OCI-M2 (cell line): Measurements from ENCODE around the gene DGCR8.
"Not testable (repeated sequence)": the region's sequence is repeated elsewhere in the genome, so short reads cannot be mapped to it uniquely, and the experiment has no call there.

ENCODE experiments used
- DNase-seq: peaks from one replicate; lab custom pipeline; 2025; ENCODE audit not compliant: unreplicated experiment; lab: John Stamatoyannopoulos, UW

Gene DGCR8

DNA sequence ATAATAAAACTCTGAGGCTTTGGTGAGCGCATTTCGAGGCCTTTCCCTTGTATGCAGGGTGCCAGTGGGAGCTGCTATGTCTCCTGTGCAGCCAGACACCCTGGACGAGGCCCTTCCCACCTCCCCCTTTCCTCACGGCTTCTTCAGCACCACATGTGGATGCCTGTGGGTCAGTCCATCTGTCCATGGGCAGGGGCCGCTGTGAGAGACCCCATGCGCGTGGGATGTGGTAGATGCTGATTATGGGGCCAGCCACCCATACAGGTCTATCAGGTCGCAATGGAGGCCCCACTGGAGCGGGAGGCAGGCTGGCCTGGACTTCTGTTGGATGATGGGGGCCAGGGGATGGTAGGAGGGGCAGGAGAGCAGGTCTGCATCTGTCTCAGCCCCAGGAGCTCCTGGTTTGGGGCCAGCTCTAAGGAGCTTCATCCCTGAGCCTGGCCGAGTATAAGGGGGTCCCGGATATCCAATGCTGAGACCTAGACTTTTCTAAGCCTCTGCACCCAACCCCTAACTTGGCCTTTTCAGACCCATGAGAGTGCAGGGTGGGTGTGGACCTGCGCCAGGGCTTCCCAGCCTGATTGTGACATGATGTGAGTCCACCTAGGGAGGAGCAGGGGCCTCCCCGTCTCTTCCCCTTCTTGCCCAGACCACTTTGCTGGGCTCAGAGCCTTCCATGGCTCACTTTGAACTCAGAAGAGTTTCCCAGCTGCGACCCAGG is 14.0 kb upstream of the DGCR8 start:
- no peak for DNase-seq

DNA sequence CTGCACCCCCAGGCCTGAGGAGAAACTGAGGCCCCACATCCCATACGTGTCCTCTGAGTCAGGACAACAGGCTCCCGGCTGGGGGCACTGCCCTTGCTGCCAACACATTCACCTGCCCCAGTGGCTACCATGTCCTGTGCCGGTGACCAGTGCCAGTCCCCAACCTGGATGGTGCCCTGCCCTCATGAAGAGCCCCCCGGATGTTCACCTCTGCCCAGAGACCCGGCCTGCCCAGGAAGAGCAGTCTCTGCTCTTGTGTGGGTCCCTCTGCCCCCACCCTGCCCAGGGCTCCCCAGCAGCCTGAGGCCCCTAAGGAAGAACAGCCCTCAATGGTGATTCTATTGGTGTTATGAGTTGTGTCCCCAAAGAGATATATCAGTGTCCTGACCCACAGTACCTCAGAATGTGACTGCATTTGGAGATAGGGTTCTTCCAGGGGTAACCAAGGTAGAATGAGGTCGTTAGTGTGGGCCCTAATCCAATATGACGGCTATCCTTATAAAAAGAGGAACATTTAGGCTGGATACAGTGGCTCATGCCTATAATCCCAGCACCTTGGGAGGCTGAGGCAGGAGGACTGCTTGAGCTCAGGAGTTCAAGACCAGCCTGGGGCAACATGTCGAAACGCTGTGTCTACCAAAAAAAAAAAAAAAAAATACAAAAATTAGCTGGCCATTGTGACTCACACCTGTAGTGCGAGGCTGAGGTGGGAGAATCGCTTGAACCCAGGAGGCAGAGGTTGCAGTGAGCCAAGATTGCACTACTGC is 13.2 kb upstream of the DGCR8 start:
- DNase-seq: no peak

- not testable (repeated sequence) for DNase-seq
These were observed 12.7 kb upstream of the DGCR8 start for GRCh38 chr22:20067384-20067682.

GRCh38 chr22:20068640-20069039 is 11.4 kb upstream of the DGCR8 start:
- DNase-seq: no peak

- no peak for DNase-seq
These were observed 10.6 kb upstream of the DGCR8 start for GRCh38 chr22:20069331-20070042.

DNA sequence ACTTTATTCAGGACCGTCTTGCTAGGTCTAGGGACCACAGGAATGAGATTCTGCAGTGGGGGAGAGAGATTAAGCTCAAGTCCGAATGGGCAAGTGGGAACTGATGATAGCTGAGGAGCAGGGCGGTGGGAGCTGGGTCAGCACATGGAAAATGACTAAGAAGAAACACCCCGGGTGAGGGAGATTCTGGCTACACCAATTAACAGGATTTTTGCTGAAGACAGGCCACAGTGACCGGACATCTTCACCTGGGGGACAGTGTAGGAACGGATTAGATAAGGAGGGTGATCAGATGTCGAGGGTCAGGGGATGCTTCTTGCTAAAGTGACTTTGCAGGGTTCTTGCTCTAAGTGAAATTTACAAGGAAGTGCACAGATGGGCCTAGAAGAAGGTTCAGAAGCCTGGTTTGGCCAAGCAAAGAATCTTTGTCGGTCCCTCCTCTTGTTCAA is 8.5 kb upstream of the DGCR8 start:
- no peak for DNase-seq

DNA sequence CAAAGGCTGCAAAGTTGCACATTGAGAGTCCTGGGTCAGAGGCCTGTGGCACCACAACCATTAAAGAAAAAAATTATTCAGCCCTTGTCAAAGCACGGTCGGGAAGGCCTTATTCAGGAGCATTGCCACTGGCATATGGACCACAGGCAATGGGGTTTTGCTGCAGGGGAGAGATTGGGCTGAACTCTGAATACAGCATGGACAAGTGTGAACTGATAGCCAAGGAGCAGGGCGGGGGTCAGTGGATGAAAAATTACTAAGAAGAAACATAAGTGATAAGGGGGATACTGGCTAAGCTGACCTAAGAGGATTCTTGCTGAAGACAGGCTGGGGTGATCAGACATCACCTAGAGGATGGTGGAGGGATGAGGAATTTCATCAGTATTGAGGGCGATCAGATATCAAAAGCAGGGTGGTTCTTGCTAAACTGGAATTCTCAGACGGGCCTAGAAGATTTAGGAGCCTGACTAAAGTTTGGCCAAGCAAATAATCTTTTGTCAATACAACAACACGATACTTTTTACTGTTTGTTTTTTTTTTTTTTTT is 3.3 kb upstream of the DGCR8 start:
- DNase-seq: no peak

GRCh38 chr22:20080445-20080775 is 369 bp downstream of the DGCR8 start:
- no peak for DNase-seq

DNA sequence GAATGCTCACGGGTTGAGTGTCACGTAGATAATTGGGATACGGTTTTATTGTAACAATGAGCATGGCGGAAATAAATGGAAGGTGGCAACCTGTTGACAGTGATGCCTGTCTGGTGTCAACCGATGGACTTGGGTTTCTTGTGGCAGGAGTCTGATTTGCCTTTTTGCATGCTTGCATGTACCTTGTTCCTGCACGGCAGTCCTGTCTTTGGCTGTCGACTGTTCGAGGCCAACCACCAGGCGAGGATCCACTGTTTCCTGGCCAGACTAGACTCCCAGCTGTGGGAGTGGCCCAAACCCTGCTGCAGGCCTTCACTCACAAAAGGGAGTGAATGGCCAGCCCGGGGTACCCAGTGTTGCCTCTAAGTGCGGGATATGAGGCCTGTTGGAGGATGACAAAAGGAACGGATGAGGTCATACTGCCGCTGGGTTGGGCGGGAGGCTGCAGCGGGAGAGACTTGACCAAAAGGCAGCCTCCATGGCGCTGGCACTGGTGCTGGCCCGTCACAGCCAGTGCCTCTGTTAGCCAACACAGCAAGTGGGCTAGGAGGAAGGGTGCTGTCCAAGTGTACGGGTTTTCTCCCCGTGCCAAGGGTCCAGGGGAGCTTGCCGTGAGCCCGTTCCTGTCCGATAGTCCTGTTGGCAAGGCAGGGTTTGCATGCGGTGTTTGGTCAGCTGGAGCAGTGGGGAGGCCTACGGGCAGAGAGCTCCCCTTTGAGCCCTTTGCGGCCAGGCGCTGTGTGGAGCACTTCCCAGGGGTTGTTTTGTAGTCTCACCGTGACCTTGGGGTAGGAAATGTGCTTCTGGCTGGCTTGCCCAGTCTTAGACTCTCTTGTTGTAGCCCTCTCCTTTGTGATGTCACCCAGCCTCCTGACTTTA is 974 bp downstream of the DGCR8 start:
- no peak for DNase-seq

DNA sequence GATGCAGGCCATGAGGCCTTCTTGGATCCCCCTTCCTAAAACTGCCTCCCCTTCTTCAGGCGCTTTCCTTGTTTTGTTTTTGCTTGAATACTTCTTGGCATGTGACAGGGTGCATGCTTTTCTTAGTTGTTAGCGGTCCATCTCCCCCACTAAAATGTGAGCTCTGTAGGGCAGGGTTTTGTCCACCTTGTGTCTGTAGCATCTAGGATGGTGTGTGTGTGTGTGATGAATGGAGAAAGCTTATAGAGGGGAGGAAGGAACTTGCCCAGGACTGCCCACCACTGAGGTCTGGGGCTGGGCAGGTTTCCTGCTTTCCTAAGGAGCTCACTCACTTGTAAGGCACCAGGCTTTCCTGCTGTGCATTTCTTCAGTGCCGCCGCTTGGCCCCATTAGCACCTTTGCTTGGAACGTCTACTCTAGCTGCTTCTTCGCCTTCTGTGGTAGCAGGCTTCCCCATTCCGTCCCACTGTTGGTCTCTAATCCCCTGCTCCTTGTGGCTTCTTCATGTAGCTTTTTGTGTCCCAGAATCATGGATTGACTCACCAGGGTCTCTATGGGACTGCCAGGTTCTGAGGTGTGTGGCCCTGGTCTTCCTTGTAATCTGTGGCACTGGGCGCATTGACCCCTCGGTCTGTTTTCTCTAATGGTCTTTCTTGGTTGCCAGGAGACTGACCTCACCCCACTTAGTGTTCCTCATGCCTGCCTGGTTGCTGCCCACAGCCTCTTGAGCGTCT is 3.3 kb downstream of the DGCR8 start:
- DNase-seq: no peak

DNA sequence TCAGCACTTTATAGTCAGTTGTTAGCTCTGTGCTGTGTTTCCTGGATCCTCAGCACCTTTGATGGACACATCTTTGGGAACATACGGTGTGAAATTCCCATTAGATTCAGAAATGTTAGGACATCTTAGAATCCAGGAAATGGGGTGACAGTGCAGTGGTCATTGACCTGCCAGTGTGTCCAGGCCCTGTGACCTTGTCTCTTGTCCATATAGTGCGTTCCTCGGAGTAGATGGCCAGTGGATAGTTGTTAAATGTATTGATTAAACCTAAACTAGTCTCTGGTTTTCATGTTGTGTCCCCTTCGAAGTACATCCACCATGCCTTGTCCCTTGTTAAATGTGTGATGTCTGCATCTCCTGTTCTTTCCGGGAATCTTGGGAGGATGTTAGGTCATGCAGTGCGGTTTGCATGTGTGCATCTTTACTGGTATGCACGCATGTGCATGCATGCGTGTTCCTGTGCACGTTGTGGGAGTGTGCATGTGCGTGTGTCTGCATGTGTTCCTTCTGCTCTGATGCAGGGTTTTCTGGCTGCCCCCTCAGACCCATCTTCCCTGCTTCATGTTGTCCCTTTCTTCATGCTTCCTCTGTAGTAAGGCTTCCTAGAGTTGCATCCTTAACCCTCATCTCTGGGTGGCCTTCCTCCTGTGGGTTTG is 4.0 kb downstream of the DGCR8 start:
- DNase-seq: no peak

DNA sequence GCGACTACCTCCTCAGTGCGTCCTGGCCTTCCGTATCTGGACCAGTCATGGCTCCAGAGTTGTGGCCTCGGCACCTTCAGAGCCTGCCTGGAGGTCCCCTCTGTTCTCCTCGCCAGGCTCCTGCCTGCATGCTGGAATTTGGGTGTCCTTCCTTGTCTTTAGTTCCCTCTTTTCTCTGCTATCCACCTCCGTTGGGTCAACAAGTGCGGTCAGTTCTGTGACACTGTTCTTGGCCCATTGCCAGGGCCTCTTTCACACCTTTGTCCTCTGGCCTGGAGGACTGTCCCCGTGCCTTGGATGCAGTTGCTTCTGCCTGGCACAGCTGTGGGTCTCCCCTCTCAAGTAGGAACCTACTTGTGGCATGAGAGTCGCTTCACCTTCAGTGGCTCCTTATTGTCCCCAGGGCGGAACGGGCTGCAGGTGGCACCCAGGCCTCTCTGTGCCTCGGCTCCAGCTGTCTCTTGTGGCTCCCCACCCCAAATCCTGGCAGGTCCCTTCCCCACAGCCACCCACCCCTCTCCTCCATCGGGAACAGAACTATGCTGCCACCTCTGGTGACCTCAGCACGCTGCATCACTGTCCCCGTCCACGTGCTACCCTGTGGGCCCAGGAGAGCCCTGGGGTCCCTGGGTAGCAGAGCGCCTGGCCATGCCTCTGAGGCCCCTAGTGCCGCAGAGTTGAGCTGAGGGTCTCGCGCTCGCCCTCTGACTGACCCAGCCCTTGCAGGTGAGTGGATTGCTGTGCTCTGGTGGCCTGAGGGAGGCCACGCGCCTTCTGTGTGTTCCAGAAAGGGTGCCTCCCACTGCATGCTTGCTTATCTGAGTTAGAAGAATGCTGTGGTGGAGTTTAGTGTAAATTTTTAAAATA is 4.7 kb downstream of the DGCR8 start:
- no peak for DNase-seq

DNA sequence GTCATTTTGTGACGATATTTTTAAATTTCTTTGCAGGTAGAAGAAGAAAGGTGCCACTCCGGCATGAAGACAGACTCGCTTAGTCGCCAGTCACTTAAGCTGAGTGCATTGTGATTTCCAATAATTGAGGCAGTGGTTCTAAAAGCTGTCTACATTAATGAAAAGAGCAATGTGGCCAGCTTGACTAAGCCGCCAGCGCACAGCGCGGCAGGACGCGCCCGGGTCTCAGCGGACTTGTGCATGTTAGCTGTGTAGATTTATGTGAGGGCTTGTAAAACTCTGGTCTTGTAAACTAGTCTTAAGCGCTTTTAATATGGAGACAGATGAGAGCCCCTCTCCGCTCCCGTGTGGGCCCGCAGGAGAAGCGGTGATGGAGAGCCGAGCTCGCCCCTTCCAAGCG is 5.6 kb downstream of the DGCR8 start:
- no peak for DNase-seq

GRCh38 chr22:20086101-20086599 is 6.1 kb downstream of the DGCR8 start:
- DNase-seq: no peak

- no peak for DNase-seq
These were observed 6.7 kb downstream of the DGCR8 start for GRCh38 chr22:20086763-20087162.

- no peak for DNase-seq
These were observed 7.5 kb downstream of the DGCR8 start for GRCh38 chr22:20087319-20088262.

DNA sequence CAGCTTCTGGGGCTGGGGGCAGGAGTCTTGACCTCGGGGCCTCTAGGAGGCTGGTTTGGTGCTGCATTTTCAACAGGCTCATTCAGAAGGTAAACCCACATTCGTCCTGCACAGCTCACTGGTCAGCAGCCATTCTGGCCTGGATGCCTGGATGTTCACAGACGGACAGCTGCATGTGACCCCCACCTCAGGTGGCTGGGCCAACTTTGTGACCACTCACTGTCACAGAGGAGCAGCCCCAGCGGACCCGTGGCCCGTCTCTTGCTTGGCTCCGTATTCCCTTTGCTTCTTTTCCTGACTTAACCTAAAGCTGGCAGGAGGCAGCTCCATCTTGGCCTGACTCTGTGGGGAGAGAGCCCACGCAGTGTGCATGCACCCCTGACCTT is 8.2 kb downstream of the DGCR8 start:
- DNase-seq: no peak
